Measurements from ENCODE around the gene TAS1R1. TPM values are rescaled to one million over a fixed set of nuclear protein-coding genes. Genes with fewer than 3 reads are reported as not detected.

The TAS1R1 gene
- total RNA-seq, 6 experiments from 2014 or later = 0.26 TPM; not detected in 5

DNA sequence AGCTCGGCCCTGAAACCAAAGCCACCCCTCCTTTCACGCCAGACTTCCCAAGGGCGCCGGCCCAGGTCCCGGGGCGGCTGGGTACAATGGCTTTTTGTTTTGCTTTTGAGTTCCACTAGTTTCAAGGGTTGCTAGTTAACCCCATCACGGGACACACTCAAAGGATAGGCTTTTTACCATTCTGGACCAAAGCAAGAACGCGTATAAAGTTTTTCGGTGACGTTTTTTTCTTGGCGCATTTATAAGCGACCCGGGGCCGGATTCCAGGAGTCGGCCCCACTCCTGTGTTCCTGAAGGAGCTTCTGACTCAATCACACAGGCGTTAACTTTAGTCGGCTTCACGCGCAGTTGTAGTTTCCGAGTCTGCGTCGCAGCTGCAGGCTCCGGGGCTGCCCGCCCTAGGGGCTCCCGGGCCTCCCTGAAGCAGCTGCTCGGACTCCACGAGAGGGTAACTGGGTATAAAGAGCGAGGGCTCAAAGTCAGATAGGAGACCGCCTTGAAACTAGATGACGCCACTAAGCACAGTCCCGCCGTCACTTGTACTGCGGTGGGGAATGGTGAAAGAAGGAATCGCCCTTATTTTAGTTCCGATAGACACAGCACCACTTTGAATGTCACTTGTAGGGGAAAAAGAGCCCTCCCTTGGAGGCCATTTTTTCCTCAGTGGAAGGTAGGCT lies 48.3 kb downstream of the TAS1R1 start:
- no peak for TF ChIP-seq POLR2A (IDR thresholded peaks at IDR 0.05)
- TF ChIP-seq, protein P1, sequence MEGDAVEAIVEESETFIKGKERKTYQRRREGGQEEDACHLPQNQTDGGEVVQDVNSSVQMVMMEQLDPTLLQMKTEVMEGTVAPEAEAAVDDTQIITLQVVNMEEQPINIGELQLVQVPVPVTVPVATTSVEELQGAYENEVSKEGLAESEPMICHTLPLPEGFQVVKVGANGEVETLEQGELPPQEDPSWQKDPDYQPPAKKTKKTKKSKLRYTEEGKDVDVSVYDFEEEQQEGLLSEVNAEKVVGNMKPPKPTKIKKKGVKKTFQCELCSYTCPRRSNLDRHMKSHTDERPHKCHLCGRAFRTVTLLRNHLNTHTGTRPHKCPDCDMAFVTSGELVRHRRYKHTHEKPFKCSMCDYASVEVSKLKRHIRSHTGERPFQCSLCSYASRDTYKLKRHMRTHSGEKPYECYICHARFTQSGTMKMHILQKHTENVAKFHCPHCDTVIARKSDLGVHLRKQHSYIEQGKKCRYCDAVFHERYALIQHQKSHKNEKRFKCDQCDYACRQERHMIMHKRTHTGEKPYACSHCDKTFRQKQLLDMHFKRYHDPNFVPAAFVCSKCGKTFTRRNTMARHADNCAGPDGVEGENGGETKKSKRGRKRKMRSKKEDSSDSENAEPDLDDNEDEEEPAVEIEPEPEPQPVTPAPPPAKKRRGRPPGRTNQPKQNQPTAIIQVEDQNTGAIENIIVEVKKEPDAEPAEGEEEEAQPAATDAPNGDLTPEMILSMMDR (IDR thresholded peaks at IDR 0.05) = no peak
- H3K4me1 ChIP-seq = peaks cover 0 to 53% (median 18%) of the 10 kb centered on the region in 4 donors
- DNase-seq (peak in 2 of 3 donors; percentile 49 to 66), ATAC-seq (peak; percentile 3 to 6 (median 6))
- no peaks in the 10 kb centered on the region for H3K9me3 ChIP-seq
- no peaks in the 10 kb centered on the region for H3K27me3 ChIP-seq
- peak overlapping the region; percentile 86 to 98 (median 92) for H3K4me3 ChIP-seq
- 0% methylated on average over 33 of the region's 36 CpGs for WGBS (ENCODE audit: insufficient coverage, low coverage, low lambda C conversion rate, missing lambda C conversion rate)
- H3K36me3 ChIP-seq = peaks cover 0 to 11% (median 3%) of the 10 kb centered on the region in 4 donors
- H3K27ac ChIP-seq = peak overlapping the region; percentile 96 to 98 (median 98)
- intact Hi-C loops (cut with DNase I) = no loop called here

DNA sequence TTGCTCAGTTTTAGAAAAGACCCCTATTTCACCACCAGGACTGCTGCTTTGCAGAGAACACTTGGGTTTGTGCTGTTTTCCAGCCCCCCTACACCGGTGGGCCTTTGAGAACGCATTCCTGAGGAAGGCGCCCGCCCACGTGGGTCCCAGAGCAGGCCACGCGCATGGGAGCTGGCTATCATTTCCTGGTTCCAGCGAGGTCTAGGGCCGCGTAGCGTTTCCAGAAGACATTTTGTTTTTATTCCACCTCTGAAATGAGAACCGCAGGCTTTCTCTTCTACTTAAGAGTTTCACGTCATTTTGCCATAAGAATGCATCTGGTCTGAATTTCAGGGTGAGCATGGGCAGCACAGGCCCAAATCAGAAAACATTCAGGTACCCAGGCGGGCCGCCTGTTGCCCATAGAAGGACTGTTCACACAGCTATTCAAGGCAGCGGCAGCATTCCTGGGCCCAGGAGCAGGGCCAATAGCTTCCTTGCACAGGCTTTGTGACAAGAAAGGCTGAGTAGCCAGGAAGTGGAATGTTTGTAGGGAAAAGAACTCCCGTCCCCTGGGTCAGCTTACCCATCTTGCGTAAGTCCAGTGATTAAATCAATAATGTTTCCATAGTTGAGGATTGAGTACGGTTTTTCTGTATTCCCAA lies 48.9 kb downstream of the TAS1R1 start:
- TF ChIP-seq POLR2A (IDR thresholded peaks at IDR 0.05) = peak; percentile 90
- TF ChIP-seq, protein P1 (IDR thresholded peaks at IDR 0.05) = peak in 1 of 4 donors; percentile 7

DNA sequence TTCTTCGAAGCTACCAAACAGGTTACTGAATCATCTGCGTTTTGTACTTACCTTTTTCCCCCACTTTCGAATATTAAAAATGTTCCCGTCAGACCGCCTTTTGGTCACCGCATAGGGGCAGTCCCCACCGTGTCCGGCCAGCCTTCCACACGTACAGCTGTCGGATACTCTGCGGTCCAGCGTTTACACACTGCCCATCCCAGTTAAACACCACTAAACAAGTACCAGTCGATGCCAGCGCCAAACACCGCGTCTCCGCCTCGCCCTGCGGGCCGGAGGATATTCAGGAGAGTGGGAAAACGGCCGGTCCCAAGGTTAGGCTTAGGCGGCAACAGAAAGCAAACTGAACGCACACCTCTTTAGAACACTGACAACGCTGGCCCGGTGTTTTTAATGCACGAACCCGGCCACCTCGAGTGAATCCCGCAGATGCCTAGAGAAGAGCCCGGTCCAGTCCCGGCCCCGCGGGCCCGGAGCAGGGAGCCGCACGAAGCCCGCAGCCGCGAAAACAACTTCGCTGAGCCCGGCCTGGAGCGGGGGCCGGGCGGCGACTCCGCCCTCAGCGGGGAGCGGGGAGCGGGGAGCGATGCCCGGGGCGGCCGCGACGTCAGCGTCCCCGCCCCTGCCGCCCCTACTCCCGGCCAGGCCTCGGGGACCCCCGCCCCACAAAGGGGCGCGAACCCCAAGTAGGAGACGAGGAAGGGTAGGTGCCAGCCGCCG lies 57.7 kb downstream of the TAS1R1 start:
- Histone ChIP-seq H3K36me3 (no peaks in the 10 kb centered on the region), H3K9me3 (no peaks in the 10 kb centered on the region), H3K4me1 (peaks cover 0 to 11% (median 0%) of the 10 kb centered on the region in 4 donors), H3K27ac (peak overlapping the region; percentile 83 to 91 (median 90)), H3K27me3 (no peaks in the 10 kb centered on the region), H3K4me3 (peak overlapping the region; percentile 72 to 88 (median 82))
- DNase-seq (peak; percentile 65 to 74 (median 68)), ATAC-seq (peak; percentile 41 to 66 (median 60))
- intact Hi-C loops (cut with DNase I) = no loop called here
- TF ChIP-seq, protein P1 (IDR thresholded peaks at IDR 0.05) = peak in 1 of 4 donors; percentile 12
- peak; percentile 58 for TF ChIP-seq POLR2A (IDR thresholded peaks at IDR 0.05)
- WGBS (ENCODE audit: insufficient coverage, low coverage, low lambda C conversion rate, missing lambda C conversion rate) = under 1% methylated on average over 26 of the region's 67 CpGs

More for the DNA sequence above, 48.9 kb downstream of the TAS1R1 start:
- ATAC-seq (peak; percentile 36 to 57 (median 44)), DNase-seq (peak; percentile 80 to 91 (median 89))
- Histone ChIP-seq H3K4me3 (peak overlapping the region; percentile 86 to 98 (median 92)), H3K36me3 (peaks cover 0 to 4% (median under 1%) of the 10 kb centered on the region in 4 donors), H3K27me3 (no peaks in the 10 kb centered on the region), H3K27ac (peak overlapping the region; percentile 96 to 98 (median 98)), H3K4me1 (peaks cover 0 to 46% (median 17%) of the 10 kb centered on the region in 4 donors), H3K9me3 (no peaks in the 10 kb centered on the region)
- intact Hi-C loops (cut with DNase I) = no loop called here
- 14% methylated on average over 17 of the region's 19 CpGs for WGBS (ENCODE audit: insufficient coverage, low coverage, low lambda C conversion rate, missing lambda C conversion rate)

DNA sequence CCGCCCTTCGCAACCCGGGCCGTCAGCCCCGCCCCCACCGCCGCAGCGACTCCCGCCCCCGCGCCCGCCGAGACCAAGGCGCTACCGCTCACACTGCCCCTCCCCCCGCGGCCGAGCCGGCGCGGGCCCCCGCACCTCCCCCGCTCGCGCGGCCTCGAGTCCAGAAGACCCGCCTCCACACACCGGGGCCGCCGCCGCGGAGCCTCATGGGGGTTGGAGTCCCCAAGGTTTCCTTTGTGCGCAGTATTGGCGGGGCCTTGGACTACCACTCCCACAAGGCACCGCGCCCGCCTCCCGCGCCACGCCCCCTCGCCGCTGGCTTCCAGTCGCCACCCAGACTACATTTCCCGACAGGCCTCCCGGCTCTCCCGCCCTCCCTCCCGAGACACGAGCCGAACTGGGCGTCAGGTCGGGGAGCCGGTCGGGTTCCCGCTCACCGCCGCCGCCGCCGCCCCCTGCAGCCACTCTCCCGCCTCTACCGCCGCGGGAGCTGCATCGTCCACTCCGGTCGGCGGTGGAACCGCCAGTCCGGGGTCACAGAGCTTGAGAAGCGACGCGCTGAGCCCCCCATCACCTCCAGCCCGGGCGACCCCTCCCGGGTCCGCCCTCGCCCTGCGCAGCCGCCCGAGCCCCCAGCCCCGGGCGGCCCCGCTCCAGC lies 58.4 kb downstream of the TAS1R1 start, which contains the start of gene PHF13:
Gene PHF13, plus strand, starts transcription at position 371 of the 658 bp plus-strand sequence. CDS start 336 bp downstream, outside the sequence.
- peaks cover 0 to 11% (median 0%) of the 10 kb centered on the region in 4 donors for H3K4me1 ChIP-seq
- H3K4me3 ChIP-seq = peak within 1 kb of the TSS; percentile 82 to 88 (median 86)
- 0% methylated on average over 3 of the region's 84 CpGs for WGBS (ENCODE audit: insufficient coverage, low coverage, low lambda C conversion rate, missing lambda C conversion rate)
- H3K36me3 ChIP-seq = no peaks in the 10 kb centered on the region
- intact Hi-C loops (cut with DNase I) = no loop called here
- TF ChIP-seq POLR2A (IDR thresholded peaks at IDR 0.05) = peak; percentile 66
- TF ChIP-seq, protein P1 (IDR thresholded peaks at IDR 0.05) = no peak
- H3K27ac ChIP-seq = peak within 1 kb of the TSS; percentile 83 to 91 (median 90)
- ATAC-seq (peak; percentile 95 to 99 (median 96)), DNase-seq (peak; percentile 100)
- no peaks in the 10 kb centered on the region for H3K9me3 ChIP-seq
- no peaks in the 10 kb centered on the region for H3K27me3 ChIP-seq

Measured in right lobe of liver (tissue), 6 donors.